Measurements from ENCODE around the gene TEX29. TPM values are rescaled to one million over a fixed set of nuclear protein-coding genes. Genes with fewer than 3 reads are reported as not detected.

Gene TEX29
- total and polyA plus RNA-seq, 2 of the 4 experiments (the other 2 are of a cell fraction): 0.46 TPM; not detected in 1

DNA sequence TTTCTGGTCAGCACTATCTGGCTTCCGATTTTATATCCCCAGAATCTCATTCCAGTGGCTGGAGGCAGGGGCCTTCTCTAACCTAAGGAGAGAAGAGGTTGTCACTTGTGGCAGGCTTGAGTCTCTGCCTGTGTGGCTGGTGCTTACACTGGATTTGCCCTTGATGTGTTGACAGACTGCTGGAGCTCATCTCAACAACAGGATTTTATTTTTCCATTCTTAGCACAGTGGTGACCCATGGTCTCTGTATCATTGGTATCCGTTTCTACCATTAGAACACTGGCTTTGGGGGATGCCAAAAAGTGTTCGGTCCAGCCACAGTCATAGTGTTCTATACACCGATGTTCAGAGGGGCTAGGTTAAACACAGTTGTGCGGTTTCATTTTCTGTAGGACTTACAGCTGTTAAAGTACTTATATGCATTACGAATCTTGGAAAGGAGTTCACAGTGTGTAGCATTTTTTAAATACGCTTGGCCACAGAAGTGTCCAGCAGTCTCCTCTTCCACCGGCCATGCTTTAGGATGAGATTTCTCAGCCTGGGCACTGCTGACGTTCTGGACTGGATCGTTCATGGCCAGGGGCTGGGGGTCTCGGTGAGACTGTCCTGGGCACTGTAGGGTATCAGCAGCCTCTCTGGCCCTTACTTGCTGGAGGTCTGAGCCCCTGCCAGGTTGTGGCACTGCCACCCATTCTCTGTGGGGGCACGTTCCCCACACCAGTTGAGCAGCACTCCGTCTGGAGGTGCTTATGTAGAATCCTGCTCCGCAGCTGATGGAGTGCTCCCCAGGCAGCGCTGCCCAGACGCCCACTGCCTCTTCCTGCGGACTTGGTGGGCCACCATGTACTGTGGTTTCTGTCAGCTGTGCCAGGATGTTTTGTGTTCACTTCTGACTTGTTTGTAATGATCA is 41.4 kb upstream of the TEX29 start:
- Histone ChIP-seq H3K56ac (ENCODE audit: extremely low read depth, insufficient read depth, low read length) (no peak overlapping the region), H3K9me1 (ENCODE audit: insufficient read depth, low read length) (peaks cover 13% of the 10 kb centered on the region), H3K79me1 (ENCODE audit: low read depth in 1 of 2, low read length in 2 of 2) (peaks cover 20 to 44% of the 10 kb centered on the region in 2 experiments), H3K14ac (replicated peaks; ENCODE audit: low read depth, low read length) (0 out of 2 replicates have a peak overlapping the region, but pooled peaks have one; percentile 27), H4K8ac (ENCODE audit: low read depth in 2 of 2, low read length in 2 of 2) (peak overlapping the region; percentile 22 to 49; a peak in 2 of 4 replicates), H4K91ac (ENCODE audit: insufficient read depth, low read depth, low read length) (0 out of 2 replicates have a peak overlapping the region, but pooled peaks have one; percentile 11), H2AK5ac (ENCODE audit: low read depth, low read length) (no peak overlapping the region), H3K27me3 (ENCODE audit: control insufficient read depth, insufficient read depth, low read length) (no peaks in the 10 kb centered on the region), H4K20me1 (ENCODE audit: insufficient read depth, low read length) (no peaks in the 10 kb centered on the region; the same call in 1 of the 2 replicates), H3K4ac (ENCODE audit: low read depth, low read length) (peak overlapping the region; percentile 46), H2BK20ac (ENCODE audit: low read depth, low read length) (0 out of 2 replicates have a peak overlapping the region, but pooled peaks have one; percentile 5), H3K4me1 (ENCODE audit: control insufficient read depth, insufficient read depth, low read length) (peaks cover 11% of the 10 kb centered on the region), H3K18ac (ENCODE audit: low read depth, low read length) (no peak overlapping the region), H3K27ac (ENCODE audit: insufficient read depth, low read length) (no peak overlapping the region), H3K4me2 (ENCODE audit: low read depth, low read length) (no peak overlapping the region), H3K36me3 (ENCODE audit: control insufficient read depth, insufficient read depth, low read length) (peaks cover 29% of the 10 kb centered on the region), H2AK9ac (replicated peaks; ENCODE audit: low read depth, low read length, poor library complexity) (no peak overlapping the region), H2BK15ac (ENCODE audit: low read depth, low read length) (no peak overlapping the region), H2BK5ac (ENCODE audit: low read depth, low read length, poor library complexity, severe bottlenecking) (no peak overlapping the region), H3K23ac (ENCODE audit: low read depth, low read length) (peak overlapping the region; percentile 34; the same call in 1 of the 2 replicates), H2BK120ac (ENCODE audit: low read depth, low read length) (peak overlapping the region; percentile 42), H3K9me3 (ENCODE audit: control insufficient read depth, insufficient read depth, low read length) (no peaks in the 10 kb centered on the region), H2AFZ (replicated peaks; ENCODE audit: low read length, poor library complexity) (no peak overlapping the region), H4K5ac (ENCODE audit: low read depth, low read length) (peak overlapping the region; percentile 20), H3K9ac (ENCODE audit: low read depth, low read length) (no peak overlapping the region), H3K4me3 (ENCODE audit: insufficient read depth, low read depth, low read length) (no peak overlapping the region)
- dilution Hi-C loops (cut with HindIII; ENCODE audit: low sequenced_read_pairs, unreplicated experiment): no loop called here
- in situ Hi-C loops (cut with MboI; ENCODE audit: low sequenced_read_pairs): no loop called here
- POLR2A ChIA-PET (ENCODE audit: unreplicated experiment): no interaction called here
- CTCF ChIA-PET: interaction anchor here (0.7 kb wide), 1 partner anchor 377 kb away, joined by 9 read pairs; no protein-coding TSS in a partner anchor
- intact Hi-C loops (cut with micrococcal nuclease): no loop called here
- no TSS peak for BruUV-seq (replicated peaks)
- DNase-seq (no peak), ATAC-seq (ENCODE audit: low read depth) (no peak)
- TF ChIP-seq RAD21 (IDR thresholded peaks at IDR 0.05; ENCODE audit: low read length) (no peak), CEBPB (IDR thresholded peaks at IDR 0.05; ENCODE audit: low read depth, low read length) (no peak), MAFK (IDR thresholded peaks at IDR 0.05; ENCODE audit: low read depth, low read length) (no peak), RCOR1 (IDR thresholded peaks at IDR 0.05; ENCODE audit: insufficient replicate concordance, low read length) (no peak), SMC3 (IDR thresholded peaks at IDR 0.05; ENCODE audit: low read depth, low read length) (no peak), FOS (IDR thresholded peaks at IDR 0.05; ENCODE audit: low read depth, low read length) (no peak), BHLHE40 (IDR thresholded peaks at IDR 0.05; ENCODE audit: low read depth, low read length) (no peak), RFX5 (IDR thresholded peaks at IDR 0.05; ENCODE audit: low read depth, low read length) (no peak), MXI1 (IDR thresholded peaks at IDR 0.05; ENCODE audit: borderline replicate concordance, low read depth, low read length) (no peak), CHD1 (IDR thresholded peaks at IDR 0.05; ENCODE audit: low read depth, low read length) (no peak)
- TF ChIP-seq, protein P1, sequence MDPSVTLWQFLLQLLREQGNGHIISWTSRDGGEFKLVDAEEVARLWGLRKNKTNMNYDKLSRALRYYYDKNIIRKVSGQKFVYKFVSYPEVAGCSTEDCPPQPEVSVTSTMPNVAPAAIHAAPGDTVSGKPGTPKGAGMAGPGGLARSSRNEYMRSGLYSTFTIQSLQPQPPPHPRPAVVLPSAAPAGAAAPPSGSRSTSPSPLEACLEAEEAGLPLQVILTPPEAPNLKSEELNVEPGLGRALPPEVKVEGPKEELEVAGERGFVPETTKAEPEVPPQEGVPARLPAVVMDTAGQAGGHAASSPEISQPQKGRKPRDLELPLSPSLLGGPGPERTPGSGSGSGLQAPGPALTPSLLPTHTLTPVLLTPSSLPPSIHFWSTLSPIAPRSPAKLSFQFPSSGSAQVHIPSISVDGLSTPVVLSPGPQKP (IDR thresholded peaks at IDR 0.05; ENCODE audit: borderline replicate concordance, low read depth, low read length): no peak
- TF ChIP-seq, protein P2, sequence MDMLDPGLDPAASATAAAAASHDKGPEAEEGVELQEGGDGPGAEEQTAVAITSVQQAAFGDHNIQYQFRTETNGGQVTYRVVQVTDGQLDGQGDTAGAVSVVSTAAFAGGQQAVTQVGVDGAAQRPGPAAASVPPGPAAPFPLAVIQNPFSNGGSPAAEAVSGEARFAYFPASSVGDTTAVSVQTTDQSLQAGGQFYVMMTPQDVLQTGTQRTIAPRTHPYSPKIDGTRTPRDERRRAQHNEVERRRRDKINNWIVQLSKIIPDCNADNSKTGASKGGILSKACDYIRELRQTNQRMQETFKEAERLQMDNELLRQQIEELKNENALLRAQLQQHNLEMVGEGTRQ (IDR thresholded peaks at IDR 0.05; ENCODE audit: low read depth, low read length): no peak
- WGBS, 2 experiments (ENCODE audit: extremely low coverage in 2 of 2, insufficient read length in 1 of 2): 60% methylated on average over 10 of the region's 17 CpGs; no CpG with 5 or more reads in 1 of the 2 experiments

Measured in IMR-90 (cell line).